Heart left ventricle (tissue), 13 donors: Measurements from ENCODE around the gene ANXA7.

Experiments
- CTCF ChIP-seq, 12 donors: fragments of 200-600 bp; sonication (generic) in 4 of 12; IDR thresholded peaks; one replicate each; pipeline versions ENCODE4 v1.5.0 to v1.8.0; 2018 to 2022; ENCODE audit warnings: antibody characterized with exemption in 12 of 12, mild to moderate bottlenecking in 5 of 12
- POLR2A ChIP-seq, 2 donors: fragments of 450-650 bp; IDR thresholded peaks; one replicate each; pipeline ENCODE4 v1.6.1; 2017; ENCODE audit warnings: antibody characterized with exemption in 2 of 2, mild to moderate bottlenecking in 2 of 2, moderate library complexity in 2 of 2
- donor health status: ischemic (EF 13 %, LVEDD 7.1; RV severe dilation, severe dysfunction).
- donor health status: DM: no; HTN: yes; CAD: no.
- donor health status: DM: no; HTN: no; CAD: no.
- donor health status: ischemic (EF 25% LVEDD 6.9; RV normal size, moderate dysfunction).
- donor health status: ischemic (EF 25% LVEDD 5.7; RV mildly dilated, moderate dysfunction).
- donor health status: ischemic (EF 35%, LVEDD 5.7; RV mildly dilated, moderate dysfunction).
- donor health status: nonischemic (EF 11% LVEDD 7.7; RV severe dilation, severe dysfunction).
- donor health status: DM: yes; HTN: yes; CAD: no.
- donor health status: PGD.
- donor health status: ischemic (EF 29% LVEDD 5.4; RV normal size, mild dysfunction).
- donor health status: nonischemic (EF 23%, LVEDD 6.1; RV moderate dilation, normal function).

GRCh38 chr10:73416571-73416970, 2.7 kb upstream of the ANXA7 start:
- TF ChIP-seq POLR2A (IDR thresholded peaks at IDR 0.05) (no peak), CTCF (IDR thresholded peaks at IDR 0.05) (no peak)
